Measurements from ENCODE around the gene MED8. TPM values are rescaled to one million over a fixed set of nuclear protein-coding genes. Genes with fewer than 3 reads are reported as not detected.
A peak's percentile ranks its signal among the peaks of the same experiment; 100 is the strongest.

The MED8 gene
- total and polyA plus RNA-seq, 2 of the 8 experiments (the other 6 are each of a cell fraction or from before 2014, with no cell fraction given) = 7.0 to 20.6 TPM

GRCh38 chr1:43358746-43359693 is 30.6 kb downstream of the MED8 start, which contains the start of gene CDC20 (continued):
- peak; percentile 50 for TF ChIP-seq ASH2L (IDR thresholded peaks at IDR 0.05; ENCODE audit: low read length)
- TF ChIP-seq POU5F1 (IDR thresholded peaks at IDR 0.05; ENCODE audit: low read depth, low read length) = no peak
- no peak for TF ChIP-seq JUND (IDR thresholded peaks at IDR 0.05; ENCODE audit: low read length)
- no peak for TF ChIP-seq RAD21 (IDR thresholded peaks at IDR 0.05 in 1 of 2, conservative IDR thresholded peaks at IDR 0.05 in 1 of 2; ENCODE audit: low read depth in 2 of 2, low read length in 2 of 2)
- TF ChIP-seq CHD2 (IDR thresholded peaks at IDR 0.05; ENCODE audit: low read length) = peak; percentile 98
- TF ChIP-seq BCL11A (IDR thresholded peaks at IDR 0.05; ENCODE audit: low read depth in 2 of 2, low read length in 2 of 2) = no peak
- TF ChIP-seq KDM5A (IDR thresholded peaks at IDR 0.05; ENCODE audit: low read length) = 0 out of 2 replicates have a peak, but pooled peaks have one; percentile 39
- TF ChIP-seq EP300 (IDR thresholded peaks at IDR 0.05; ENCODE audit: borderline replicate concordance in 1 of 2, low read depth in 2 of 2, low read length in 2 of 2) = peak in 1 of 2 experiments; percentile 40; a peak in 1 of 3 replicates
- TF ChIP-seq CREB1 (IDR thresholded peaks at IDR 0.05) = peak; percentile 43; the same call in 1 of the 2 replicates
- TF ChIP-seq GTF2F1 (IDR thresholded peaks at IDR 0.05; ENCODE audit: borderline replicate concordance, low read depth, low read length) = no peak
- peak; percentile 73; the same call in 1 of the 2 replicates for TF ChIP-seq TAF1 (IDR thresholded peaks at IDR 0.05; ENCODE audit: low read depth, low read length)
- TF ChIP-seq, protein P1, sequence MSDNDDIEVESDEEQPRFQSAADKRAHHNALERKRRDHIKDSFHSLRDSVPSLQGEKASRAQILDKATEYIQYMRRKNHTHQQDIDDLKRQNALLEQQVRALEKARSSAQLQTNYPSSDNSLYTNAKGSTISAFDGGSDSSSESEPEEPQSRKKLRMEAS (IDR thresholded peaks at IDR 0.05) = peak; percentile 86
- TF ChIP-seq BRCA1 (IDR thresholded peaks at IDR 0.05; ENCODE audit: low read depth, low read length) = peak; percentile 94
- TF ChIP-seq SIN3A (conservative IDR thresholded peaks at IDR 0.05 in 1 of 2, IDR thresholded peaks at IDR 0.05 in 1 of 2; ENCODE audit: low read depth in 1 of 2, low read length in 2 of 2) = peak in 1 of 2 experiments; percentile 80; a peak in 2 of 4 replicates

Data from H1 (cell line).